Spleen (tissue), 11 donors: ENCODE results near the gene NKIRAS1. TPM values are rescaled to one million over a fixed set of nuclear protein-coding genes. Genes with fewer than 3 reads are reported as not detected.
"Not testable (repeated sequence)": the region's sequence is repeated elsewhere in the genome, so short reads cannot be mapped to it uniquely, and the experiment has no call there.

Experiments
- DNase-seq: peaks from one replicate; pipeline ENCODE4 v3.0.0-alpha.2; 2020
- H3K27ac ChIP-seq, 8 donors: fragments of 200-600 bp; sonication (generic) in 7 of 8; 1 replicate in 4 of 8; 2 replicates in 4 of 8; pipeline versions ENCODE4 v1.5.0 to v1.8.0; 2016 to 2021; ENCODE audit warnings: inconsistent platforms in 4 of 8, mild to moderate bottlenecking in 4 of 8, moderate library complexity in 1 of 8
- H3K27me3 ChIP-seq, 7 donors: fragments of 200-600 bp; sonication (generic) in 6 of 7; replicated peaks in 1 of 7; 1 replicate in 4 of 7; 2 replicates in 3 of 7; pipeline versions ENCODE4 v1.5.0 to v1.8.0; 2016 to 2021; ENCODE audit warnings: inconsistent platforms in 3 of 7, mild to moderate bottlenecking in 1 of 7
- H3K36me3 ChIP-seq, 6 donors: fragments of 200-600 bp; sonication (generic) in 5 of 6; 1 replicate in 4 of 6; 2 replicates in 2 of 6; pipeline versions ENCODE4 v1.5.0 to v1.8.0; 2016 to 2021; ENCODE audit warnings: inconsistent platforms in 2 of 6
- H3K4me1 ChIP-seq, 6 donors: fragments of 200-600 bp; sonication (generic) in 5 of 6; 1 replicate in 3 of 6; 2 replicates in 3 of 6; pipeline versions ENCODE4 v1.5.0 to v1.8.0; 2016 to 2021; ENCODE audit warnings: inconsistent platforms in 3 of 6
- H3K4me3 ChIP-seq, 8 donors: fragments of 200-600 bp; sonication (generic) in 7 of 8; 1 replicate in 4 of 8; 2 replicates in 4 of 8; pipeline versions ENCODE4 v1.5.0 to v1.8.0; 2016 to 2021; ENCODE audit warnings: inconsistent platforms in 4 of 8, mild to moderate bottlenecking in 4 of 8, moderate library complexity in 2 of 8
- H3K9me3 ChIP-seq, 8 donors: fragments of 200-600 bp; sonication (generic) in 7 of 8; 1 replicate in 4 of 8; 2 replicates in 4 of 8; pipeline versions ENCODE4 v1.5.0 to v1.8.0; 2016 to 2021; ENCODE audit warnings: inconsistent platforms in 4 of 8
- POLR2A ChIP-seq, 3 donors: fragments of 450-650 bp; IDR thresholded peaks; one replicate each; pipeline ENCODE4 v1.5.1; 2017; ENCODE audit warnings: antibody characterized with exemption in 3 of 3, mild to moderate bottlenecking in 1 of 3
- POLR2AphosphoS5 ChIP-seq, 3 donors: sonication (generic); formaldehyde crosslinking; IDR thresholded peaks; one replicate each; pipeline ENCODE4 v1.5.1; 2017; ENCODE audit warnings: antibody characterized with exemption in 3 of 3
- whole genome bisulfite sequencing, 5 donors: extraction: QIAGEN DNeasy Blood & Tissue Kit in 3 of 5; methylation state at CpG; one replicate each; pipeline versions ENCODE4 v1.1.5 to v1.1.7; 2013 to 2018; 5-methylcytosine and 5-hydroxymethylcytosine counted together
- intact Hi-C: fragments of 100-400 bp; cut with DNase I; formaldehyde crosslinking; loops from one replicate; pipeline ENCODE4 v1.15.0; 2023; ENCODE audit warnings: low total_unique reads
- polyA plus RNA-seq, 3 donors: library from polyadenylated mRNA; stranded (reverse); fragments of 200-250 nt; gene quantifications; one replicate each; pipeline ENCODE4 v1.2.1, GENCODE V29; 2013
- total RNA-seq, 7 donors: library from RNA; depleted of rRNA in 3 of 7; stranded (reverse); fragments of >200 nt in 3 of 7; fragmentation: NEBNext Ultra II Directional in 4 of 7; extraction: Animal tissue kit (Norgen Biotek cat#: 25700) in 4 of 7; gene quantifications; one replicate each; pipeline versions ENCODE4 v1.1.0 to v1.2.1, GENCODE V29; 2016 to 2021
- TF ChIP-seq, protein P1 (sequence below), 11 experiments: fragments of 200-600 bp in 7 of 11; fragments of 450-650 bp in 4 of 11; sonication (generic) in 4 of 11; IDR thresholded peaks in 8 of 11; conservative IDR thresholded peaks in 3 of 11; 1 replicate in 7 of 11; 2 replicates in 4 of 11; pipeline versions ENCODE4 v1.4.0 to v1.8.0; 2016 to 2021; ENCODE audit warnings: antibody characterized with exemption in 11 of 11, inconsistent platforms in 4 of 11, mild to moderate bottlenecking in 1 of 11
- donor health status: healthy with polysubstance abuse.
- donor health status: DM: no; HTN: no; CAD: no; lungs with moderate emphysema.
- donor health status: DM: no; HTN: no; CAD: no.
- donor health status: Bipolar disorder and iron deficiency.
- donor health status: healthy.
- donor health status: DM: no; HTN: no; CAD: no.
- donor health status: DM: yes; HTN: yes; CAD: no.

NKIRAS1 gene
- total and polyA plus RNA-seq, 10 donors: 3.5 to 14.2 (median 8.9) TPM

- intact Hi-C loops: no loop called here
- Histone ChIP-seq H3K4me3 (no peak overlapping the region), H3K4me1 (peaks cover 3 to 63% (median 33%) of the 10 kb centered on the region in 6 donors), H3K9me3 (no peaks in the 10 kb centered on the region), H3K27me3 (no peaks in the 10 kb centered on the region), H3K36me3 (peaks cover 0 to 9% (median 0%) of the 10 kb centered on the region in 6 donors), H3K27ac (no peak overlapping the region)
- DNase-seq: no peak
- no peak for TF ChIP-seq POLR2A (IDR thresholded peaks at IDR 0.05)
- WGBS, 5 donors: 76 to 87% (median 85%) methylated on average over 2 of the region's 2 CpGs
These were observed 42.8 kb downstream of the NKIRAS1 start for GRCh38 chr3:23873941-23874340.

- H3K4me3 ChIP-seq: no peak overlapping the region
- H3K36me3 ChIP-seq: no peaks in the 10 kb centered on the region
- peaks cover 8 to 62% (median 31%) of the 10 kb centered on the region in 6 donors for H3K4me1 ChIP-seq
- WGBS, 5 donors: 89 to 100% (median 95%) methylated on average over 1 to 3 of the region's 3 CpGs
- intact Hi-C loops: no loop called here
- H3K27ac ChIP-seq: no peak overlapping the region
- no peaks in the 10 kb centered on the region for H3K9me3 ChIP-seq
- no peaks in the 10 kb centered on the region for H3K27me3 ChIP-seq
- DNase-seq: no peak
- TF ChIP-seq, protein P1, sequence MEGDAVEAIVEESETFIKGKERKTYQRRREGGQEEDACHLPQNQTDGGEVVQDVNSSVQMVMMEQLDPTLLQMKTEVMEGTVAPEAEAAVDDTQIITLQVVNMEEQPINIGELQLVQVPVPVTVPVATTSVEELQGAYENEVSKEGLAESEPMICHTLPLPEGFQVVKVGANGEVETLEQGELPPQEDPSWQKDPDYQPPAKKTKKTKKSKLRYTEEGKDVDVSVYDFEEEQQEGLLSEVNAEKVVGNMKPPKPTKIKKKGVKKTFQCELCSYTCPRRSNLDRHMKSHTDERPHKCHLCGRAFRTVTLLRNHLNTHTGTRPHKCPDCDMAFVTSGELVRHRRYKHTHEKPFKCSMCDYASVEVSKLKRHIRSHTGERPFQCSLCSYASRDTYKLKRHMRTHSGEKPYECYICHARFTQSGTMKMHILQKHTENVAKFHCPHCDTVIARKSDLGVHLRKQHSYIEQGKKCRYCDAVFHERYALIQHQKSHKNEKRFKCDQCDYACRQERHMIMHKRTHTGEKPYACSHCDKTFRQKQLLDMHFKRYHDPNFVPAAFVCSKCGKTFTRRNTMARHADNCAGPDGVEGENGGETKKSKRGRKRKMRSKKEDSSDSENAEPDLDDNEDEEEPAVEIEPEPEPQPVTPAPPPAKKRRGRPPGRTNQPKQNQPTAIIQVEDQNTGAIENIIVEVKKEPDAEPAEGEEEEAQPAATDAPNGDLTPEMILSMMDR (IDR thresholded peaks at IDR 0.05 in 8 of 11, conservative IDR thresholded peaks at IDR 0.05 in 3 of 11): no peak
- TF ChIP-seq POLR2A (IDR thresholded peaks at IDR 0.05): no peak
- no peak for TF ChIP-seq POLR2AphosphoS5 (IDR thresholded peaks at IDR 0.05)
These were observed 44.5 kb downstream of the NKIRAS1 start for GRCh38 chr3:23872330-23872729.

GRCh38 chr3:23871361-23871760, 45.4 kb downstream of the NKIRAS1 start:
- H3K36me3 ChIP-seq, H3K27ac ChIP-seq, DNase-seq, intact Hi-C loops, H3K9me3 ChIP-seq, H3K27me3 ChIP-seq, H3K4me3 ChIP-seq: not testable (repeated sequence)
- H3K4me1 ChIP-seq: peaks cover 6 to 62% (median 28%) of the 10 kb centered on the region in 6 donors
- 94 to 100% (median 97%) methylated on average over 12 to 34 of the region's 34 CpGs for WGBS, 5 donors

GRCh38 chr3:23870663-23871043, 46.1 kb downstream of the NKIRAS1 start:
- peaks cover 11 to 64% (median 29%) of the 10 kb centered on the region in 6 donors for H3K4me1 ChIP-seq
- H3K27ac ChIP-seq, intact Hi-C loops, H3K27me3 ChIP-seq, DNase-seq, H3K36me3 ChIP-seq, H3K9me3 ChIP-seq, H3K4me3 ChIP-seq: not testable (repeated sequence)
- WGBS, 5 donors: 65 to 92% (median 78%) methylated on average over 1 of the region's 5 CpGs

GRCh38 chr3:23869977-23870662, 46.7 kb downstream of the NKIRAS1 start:
- H3K9me3 ChIP-seq: no peaks in the 10 kb centered on the region
- peaks cover 15 to 64% (median 32%) of the 10 kb centered on the region in 6 donors for H3K4me1 ChIP-seq
- no peak overlapping the region for H3K27ac ChIP-seq
- H3K4me3 ChIP-seq: no peak overlapping the region
- no peaks in the 10 kb centered on the region for H3K27me3 ChIP-seq
- intact Hi-C loops: no loop called here
- no peak for DNase-seq
- H3K36me3 ChIP-seq: no peaks in the 10 kb centered on the region
- WGBS, 5 donors: 79 to 92% (median 86%) methylated on average over 4 of the region's 4 CpGs
- TF ChIP-seq POLR2AphosphoS5 (IDR thresholded peaks at IDR 0.05) (no peak), POLR2A (IDR thresholded peaks at IDR 0.05) (no peak)
- TF ChIP-seq, protein P1 (IDR thresholded peaks at IDR 0.05 in 8 of 11, conservative IDR thresholded peaks at IDR 0.05 in 3 of 11): no peak
